ENCODE results near the gene NLGN2. TPM values are rescaled to one million over a fixed set of nuclear protein-coding genes. Genes with fewer than 3 reads are reported as not detected.

Gene NLGN2
- total RNA-seq, 1 donor from 2014 or later, result 34.3 TPM

DNA sequence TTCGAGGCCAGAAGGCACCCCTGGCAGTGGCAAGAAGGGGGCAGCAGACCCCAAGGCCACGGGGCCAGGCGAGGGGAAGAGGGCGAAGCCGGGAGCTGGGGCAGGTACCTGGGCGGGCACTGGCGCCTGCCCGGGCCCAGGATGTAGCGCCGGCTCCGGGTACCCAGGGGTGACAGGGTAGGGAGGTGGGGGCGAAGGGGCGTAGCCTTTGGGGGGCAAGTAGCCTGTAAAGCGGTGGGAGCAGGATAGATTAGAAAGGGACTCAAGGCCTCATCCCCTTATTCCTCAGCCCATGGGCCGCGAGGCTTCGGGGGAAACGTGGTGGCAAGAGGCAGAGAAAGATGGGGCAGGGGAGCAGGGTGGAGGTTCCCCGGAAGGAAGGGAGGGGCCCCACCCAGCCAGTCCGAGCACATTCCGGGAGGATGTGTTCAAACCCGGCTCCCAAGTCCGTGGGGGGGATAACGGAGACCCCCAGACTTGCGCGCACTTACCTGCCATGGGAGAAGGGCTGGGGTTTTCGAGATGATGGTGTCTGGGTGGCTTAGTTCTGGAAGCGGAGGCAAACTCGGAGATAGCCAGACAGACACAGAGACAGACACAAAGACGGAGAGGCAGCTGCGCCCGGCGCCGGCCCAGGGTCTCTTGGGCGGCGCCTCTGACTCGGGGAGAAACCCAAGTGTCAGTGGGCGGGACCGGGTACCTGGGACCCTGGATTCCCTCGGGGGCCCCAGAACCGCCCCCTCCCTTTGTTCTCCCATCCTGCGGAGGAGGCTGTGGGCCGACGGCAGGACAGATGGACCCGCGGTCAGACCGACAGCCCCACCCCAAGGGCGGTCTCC, 13.8 kb upstream of the NLGN2 start:
- Histone ChIP-seq H3K27me3 (no peaks in the 10 kb centered on the region), H3K4me1 (peaks cover 5 to 14% of the 10 kb centered on the region in 2 donors), H3K36me3 (peaks cover 13 to 32% of the 10 kb centered on the region in 2 donors), H3K4me3 (peak overlapping the region; percentile 78 to 85), H3K9me3 (no peaks in the 10 kb centered on the region), H3K27ac (peak overlapping the region; percentile 87 to 91)
- DNase-seq (ENCODE audit: low spot score in 2 of 2), result no peak
- intact Hi-C loops (cut with DNase I), result loop anchor here (1.0 to 2.0 kb wide), 2 partner anchors 10 to 65 kb away; partner anchors contain the start of genes NEURL4 and TMEM256
- TF ChIP-seq, protein P1, sequence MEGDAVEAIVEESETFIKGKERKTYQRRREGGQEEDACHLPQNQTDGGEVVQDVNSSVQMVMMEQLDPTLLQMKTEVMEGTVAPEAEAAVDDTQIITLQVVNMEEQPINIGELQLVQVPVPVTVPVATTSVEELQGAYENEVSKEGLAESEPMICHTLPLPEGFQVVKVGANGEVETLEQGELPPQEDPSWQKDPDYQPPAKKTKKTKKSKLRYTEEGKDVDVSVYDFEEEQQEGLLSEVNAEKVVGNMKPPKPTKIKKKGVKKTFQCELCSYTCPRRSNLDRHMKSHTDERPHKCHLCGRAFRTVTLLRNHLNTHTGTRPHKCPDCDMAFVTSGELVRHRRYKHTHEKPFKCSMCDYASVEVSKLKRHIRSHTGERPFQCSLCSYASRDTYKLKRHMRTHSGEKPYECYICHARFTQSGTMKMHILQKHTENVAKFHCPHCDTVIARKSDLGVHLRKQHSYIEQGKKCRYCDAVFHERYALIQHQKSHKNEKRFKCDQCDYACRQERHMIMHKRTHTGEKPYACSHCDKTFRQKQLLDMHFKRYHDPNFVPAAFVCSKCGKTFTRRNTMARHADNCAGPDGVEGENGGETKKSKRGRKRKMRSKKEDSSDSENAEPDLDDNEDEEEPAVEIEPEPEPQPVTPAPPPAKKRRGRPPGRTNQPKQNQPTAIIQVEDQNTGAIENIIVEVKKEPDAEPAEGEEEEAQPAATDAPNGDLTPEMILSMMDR (IDR thresholded peaks at IDR 0.05), result no peak

DNA sequence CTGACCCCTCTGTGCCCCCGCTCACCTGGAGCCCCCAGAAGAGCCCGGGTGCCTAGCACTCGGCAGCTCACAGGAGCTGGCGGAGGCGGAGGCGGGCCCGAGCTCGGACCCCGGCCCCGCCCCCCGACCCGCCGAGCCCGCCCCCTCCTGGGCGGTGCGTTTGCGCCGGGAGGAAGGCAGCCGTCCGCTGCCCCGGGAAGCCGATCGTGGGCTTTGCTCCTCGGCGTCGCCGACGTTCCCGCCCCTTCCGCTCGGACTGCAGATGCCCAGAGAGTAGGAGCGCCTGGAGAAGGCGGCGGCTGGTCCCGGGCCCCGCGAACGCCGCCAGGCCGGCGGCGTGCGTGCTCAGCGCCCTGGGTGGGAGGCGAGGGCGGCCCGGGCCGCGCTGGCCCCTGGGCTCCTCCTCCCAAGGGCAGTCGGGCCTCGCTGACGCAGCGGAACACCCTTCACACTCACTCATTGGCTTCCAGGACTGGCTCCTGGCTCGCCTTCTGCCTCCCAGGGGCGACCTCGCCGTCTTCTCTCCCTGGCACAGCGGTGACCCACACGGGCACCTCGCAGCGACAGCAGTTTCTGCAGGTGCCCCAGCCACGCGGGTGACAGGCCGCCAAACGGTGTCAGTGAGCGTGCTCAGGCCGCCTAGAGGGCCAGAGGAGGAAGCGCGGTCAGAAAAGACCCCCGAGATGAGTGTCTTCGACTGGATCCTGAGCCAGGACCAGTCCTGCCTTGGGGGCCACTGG, 13.0 kb upstream of the NLGN2 start, which contains the start of gene PLSCR3:
Gene PLSCR3, minus strand, starts transcription at position 74 of the 740 bp plus-strand sequence. CDS start 415 bp downstream, outside the sequence.
- Histone ChIP-seq H3K9me3 (no peaks in the 10 kb centered on the region), H3K4me1 (peaks cover 5 to 14% of the 10 kb centered on the region in 2 donors), H3K27me3 (no peaks in the 10 kb centered on the region), H3K4me3 (peak within 1 kb of the TSS; percentile 78 to 85), H3K27ac (peak within 1 kb of the TSS; percentile 87 to 91), H3K36me3 (peaks cover 8 to 24% of the 10 kb centered on the region in 2 donors)
- TF ChIP-seq, protein P1 (IDR thresholded peaks at IDR 0.05), result peak; percentile 23 to 33 (median 25)
- DNase-seq (ENCODE audit: low spot score in 2 of 2), result peak; percentile 56 to 90
- intact Hi-C loops (cut with DNase I), result loop anchor here (1.0 to 2.0 kb wide), 2 partner anchors 10 to 66 kb away; partner anchors contain the start of genes NEURL4 and TMEM256

DNA sequence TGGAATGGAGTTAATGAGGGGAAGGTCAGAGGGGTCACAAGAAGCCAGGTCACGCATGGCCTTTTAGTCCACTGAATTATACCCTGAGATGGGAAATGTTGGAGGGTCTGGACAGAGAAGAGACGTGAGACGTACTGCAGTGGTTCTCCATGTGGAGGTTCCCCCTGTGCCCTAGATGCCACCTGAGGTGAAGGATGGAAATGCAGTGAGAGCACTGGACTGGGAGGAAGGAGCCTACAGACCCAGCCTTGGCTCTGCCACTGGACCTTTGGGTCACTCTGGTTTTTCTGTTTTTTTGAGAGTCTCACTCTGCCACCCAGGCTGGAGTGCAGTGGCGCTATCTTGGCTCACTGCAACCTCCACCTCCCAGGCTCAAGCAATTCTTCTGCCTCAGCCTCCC, 11.5 kb upstream of the NLGN2 start:
- H3K9me3 ChIP-seq, result no peaks in the 10 kb centered on the region
- H3K4me3 ChIP-seq, result no peak overlapping the region
- H3K27me3 ChIP-seq, result no peaks in the 10 kb centered on the region
- intact Hi-C loops (cut with DNase I), result no loop called here
- H3K27ac ChIP-seq, result no peak overlapping the region
- TF ChIP-seq, protein P1 (IDR thresholded peaks at IDR 0.05), result no peak
- DNase-seq (ENCODE audit: low spot score in 2 of 2), result no peak
- H3K36me3 ChIP-seq, result peaks cover 2 to 12% of the 10 kb centered on the region in 2 donors
- H3K4me1 ChIP-seq, result peaks cover 5 to 14% of the 10 kb centered on the region in 2 donors

DNA sequence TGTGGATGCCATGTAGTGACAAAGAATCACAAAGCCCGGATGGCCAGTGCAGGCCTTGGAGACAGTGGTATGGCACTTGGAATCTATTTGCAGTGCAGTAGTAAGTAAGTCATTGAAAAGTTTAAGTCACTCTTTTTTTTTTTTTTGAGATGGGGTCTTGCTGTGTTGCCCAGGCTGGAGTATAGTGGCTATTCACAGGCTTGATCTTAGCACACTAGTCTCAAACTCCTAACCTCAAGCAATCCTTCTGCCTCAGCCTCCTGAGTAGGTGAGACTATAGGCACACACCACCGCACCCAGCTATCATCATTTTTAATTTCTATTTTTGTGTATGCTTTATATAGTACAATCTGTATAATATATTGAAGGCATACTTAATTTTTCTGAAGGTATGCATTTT, 9.0 kb upstream of the NLGN2 start:
- Histone ChIP-seq H3K36me3 (no peaks in the 10 kb centered on the region), H3K4me3 (no peak overlapping the region), H3K27ac (no peak overlapping the region), H3K4me1 (peaks cover under 1 to 25% of the 10 kb centered on the region in 2 donors), H3K27me3 (no peaks in the 10 kb centered on the region), H3K9me3 (no peaks in the 10 kb centered on the region)
- no peak for DNase-seq (ENCODE audit: low spot score in 2 of 2)
- intact Hi-C loops (cut with DNase I), result no loop called here
- TF ChIP-seq, protein P1 (IDR thresholded peaks at IDR 0.05), result no peak

DNA sequence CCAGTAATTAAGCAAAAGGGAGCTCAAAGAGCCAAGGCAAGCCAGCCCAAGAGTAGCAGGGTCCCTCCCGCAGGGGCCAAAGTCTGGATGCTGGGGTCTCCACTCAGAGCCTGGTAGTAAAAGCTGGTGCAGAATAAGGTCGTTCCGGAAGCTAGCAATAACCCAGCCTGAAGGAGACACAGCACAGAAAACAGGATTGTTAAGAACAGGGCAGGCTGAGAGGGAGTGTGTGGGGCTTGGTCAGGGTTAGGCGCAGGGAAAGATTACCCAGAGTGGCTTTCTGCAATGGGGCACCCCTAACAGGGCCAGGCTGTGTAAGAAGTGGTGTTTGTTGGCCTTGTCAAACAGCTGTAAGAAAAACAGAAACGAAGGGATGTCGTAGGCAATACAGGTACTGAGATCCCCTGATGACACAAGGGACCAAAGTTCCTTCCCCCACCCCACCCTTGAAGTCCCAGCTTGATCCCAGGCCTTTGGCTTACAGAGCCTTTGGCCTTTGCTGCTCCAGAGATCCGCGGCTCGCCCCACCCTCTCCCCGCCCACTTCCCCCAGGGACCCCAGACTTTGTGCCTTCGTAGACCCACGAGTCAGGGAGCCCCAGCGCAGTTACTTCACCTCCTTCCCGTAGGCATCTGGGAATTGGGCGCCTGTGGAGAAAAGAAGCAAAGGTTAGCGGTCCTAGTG, 4.5 kb upstream of the NLGN2 start:
- TF ChIP-seq, protein P1 (IDR thresholded peaks at IDR 0.05), result no peak
- Histone ChIP-seq H3K36me3 (no peaks in the 10 kb centered on the region), H3K27ac (peak overlapping the region; percentile 87 to 92), H3K27me3 (no peaks in the 10 kb centered on the region), H3K4me1 (peaks cover 0 to 22% of the 10 kb centered on the region in 2 donors), H3K9me3 (no peaks in the 10 kb centered on the region), H3K4me3 (peak overlapping the region; percentile 69 to 85)
- peak in 1 of 2 donors; percentile 86 for DNase-seq (ENCODE audit: low spot score in 2 of 2)
- intact Hi-C loops (cut with DNase I), result loop anchor here (1.0 to 10.0 kb wide), 2 partner anchors 73 to 282 kb away; partner anchors contain the start of genes TP53 and WRAP53

All from ascending aorta (tissue), 2 donors.